K562 (cell line): ENCODE data around the gene PDHB. TPM values are rescaled to one million over a fixed set of nuclear protein-coding genes. Genes with fewer than 3 reads are reported as not detected.

Experiments
- ATAC-seq: fragments of 200-7000 bp; cut with Tn5 transposase; 3 replicates; pipeline ENCODE4 v1.9.1; 2020; ENCODE audit warnings: moderate library complexity
- BruUV-seq: library from RNA; stranded (reverse); fragments of 400-500 nt; replicated peaks from 2 replicates; lab custom pipeline; 2021; lab: Mats Ljungman, UMichigan
- CTCF ChIA-PET: fragments of 300-600 bp; formaldehyde crosslinking; extraction: SDS; loops from one replicate; lab custom pipeline; 2021; ENCODE audit warnings: low intra/inter-chr PET ratio; lab: Yijun Ruan, JAX
- POLR2A ChIA-PET: fragments of 300-600, 350-650 bp; sonication (Branson Sonifier 250); formaldehyde crosslinking; extraction: SDS; loops from one replicate; lab custom pipeline; 2021; ENCODE audit warnings: antibody characterized with exemption, inconsistent platforms; lab: Yijun Ruan, JAX
- DNase-seq, 4 experiments: peaks; one replicate each; pipeline versions ENCODE4 v3.0.0 to v3.0.0-alpha.2; 2011 to 2018; ENCODE audit warnings: low spot score in 3 of 4, mixed read lengths in 3 of 4; ENCODE audit errors: extremely low read depth in 1 of 4
- FAIRE-seq: peaks from 2 replicates; lab custom pipeline; 2011; peaks lifted over from hg19 to GRCh38; lab: Jason Lieb, UNC
- H2AFZ ChIP-seq: 2 replicates; pipeline ENCODE4 v1.6.0; 2011; ENCODE audit warnings: low read depth, low read length, control low read depth, inconsistent platforms
- H3K27ac ChIP-seq: fragments of 200-600 bp; 3 replicates; pipeline ENCODE4 v1.8.0; 2011; ENCODE audit warnings: low read depth, mild to moderate bottlenecking, control low read depth, inconsistent platforms, low read length, moderate library complexity, mixed read lengths; ENCODE audit errors: extremely low read depth
- H3K27me3 ChIP-seq, 2 experiments: fragments of 300-600 bp in 1 of 2; 2 replicates in 1 of 2; 3 replicates in 1 of 2; pipeline versions ENCODE4 v1.6.0 to v1.8.0; 2011; ENCODE audit warnings: inconsistent platforms in 2 of 2, low read length in 2 of 2, mild to moderate bottlenecking in 1 of 2, mixed read lengths in 1 of 2, moderate library complexity in 1 of 2; ENCODE audit not compliant: control insufficient read depth in 2 of 2, insufficient read depth in 2 of 2
- H3K36me3 ChIP-seq: fragments of 300-600 bp; 3 replicates; pipeline ENCODE4 v1.8.0; 2011; ENCODE audit warnings: mild to moderate bottlenecking, low read length, inconsistent platforms; ENCODE audit not compliant: control insufficient read depth, insufficient read depth
- H3K4me1 ChIP-seq, 2 experiments: fragments of 200-600 bp in 1 of 2; replicated peaks in 1 of 2; 2 replicates in 1 of 2; 3 replicates in 1 of 2; pipeline versions ENCODE4 v1.5.1 to v1.8.0; 2011; ENCODE audit warnings: inconsistent platforms in 2 of 2, low read length in 2 of 2, mild to moderate bottlenecking in 1 of 2, mixed read lengths in 1 of 2, moderate library complexity in 1 of 2; ENCODE audit not compliant: control insufficient read depth in 2 of 2, insufficient read depth in 2 of 2
- H3K4me2 ChIP-seq: 2 replicates; pipeline ENCODE4 v1.6.1; 2011; ENCODE audit warnings: low read length, control low read depth, inconsistent platforms, mixed read lengths; ENCODE audit not compliant: insufficient read depth
- H3K4me3 ChIP-seq: fragments of 200-600 bp; sonication (generic), shearing (Covaris generic); 2 replicates; pipeline ENCODE4 v1.5.1; 2016; ENCODE audit warnings: control low read depth, inconsistent platforms
- H3K79me2 ChIP-seq: fragments of 200-600 bp; 3 replicates; pipeline ENCODE4 v1.8.0; 2011; ENCODE audit warnings: low read length, inconsistent platforms; ENCODE audit not compliant: control insufficient read depth, insufficient read depth
- H3K9ac ChIP-seq, 2 experiments: 2 replicates each; pipeline versions ENCODE4 v1.6.0 to v1.6.1; 2011; ENCODE audit warnings: low read depth in 2 of 2, low read length in 2 of 2, control low read depth in 1 of 2, inconsistent platforms in 1 of 2, mild to moderate bottlenecking in 1 of 2, mixed read lengths in 1 of 2; ENCODE audit not compliant: insufficient read depth in 1 of 2
- H3K9me1 ChIP-seq: one replicate; pipeline ENCODE4 v1.6.0; 2011; ENCODE audit warnings: inconsistent platforms, mild to moderate bottlenecking, low read length, moderate library complexity; ENCODE audit not compliant: control insufficient read depth, insufficient read depth
- H3K9me3 ChIP-seq: replicated peaks from 2 replicates; pipeline ENCODE4 v1.5.1; 2011; ENCODE audit warnings: low read depth, low read length, inconsistent platforms; ENCODE audit not compliant: control insufficient read depth, insufficient read depth
- H4K20me1 ChIP-seq: replicated peaks from 2 replicates; pipeline ENCODE4 v1.6.1; 2011; ENCODE audit warnings: low read length, inconsistent platforms, mixed read lengths; ENCODE audit not compliant: control insufficient read depth, insufficient read depth
- CBX2 ChIP-seq: fragments of 200-600 bp; sonication (generic); IDR thresholded peaks from one replicate; pipeline ENCODE4 v1.6.1; 2012; ENCODE audit warnings: mild to moderate bottlenecking, low read length, inconsistent platforms; ENCODE audit not compliant: insufficient read depth, poor library complexity, severe bottlenecking
- CEBPZ ChIP-seq: fragments of 150-350 bp; IDR thresholded peaks from 2 replicates; pipeline ENCODE4 v1.6.1; 2014; ENCODE audit warnings: low read depth, mild to moderate bottlenecking, low read length, borderline replicate concordance
- DMBX1 ChIP-seq: fragments of 250-450 bp; sonication (Bioruptor Pico); IDR thresholded peaks from 2 replicates; pipeline ENCODE4 v1.8.0; 2022; ENCODE audit warnings: inconsistent platforms, mild to moderate bottlenecking, moderate library complexity, borderline replicate concordance
- KDM2B ChIP-seq: fragments of 250-450 bp; sonication (Bioruptor Pico); IDR thresholded peaks from 2 replicates; pipeline ENCODE4 v1.8.0; 2021; ENCODE audit warnings: mild to moderate bottlenecking, moderate library complexity
- POLR2AphosphoS2 ChIP-seq: IDR thresholded peaks from 2 replicates; pipeline ENCODE4 v1.6.1; 2012; ENCODE audit warnings: low read length, improper control_type of control experiment
- RUNX1 ChIP-seq: sonication (generic); IDR thresholded peaks from 2 replicates; pipeline ENCODE4 v1.6.1; 2016; ENCODE audit warnings: antibody characterized with exemption, low read depth
- ZFP30 ChIP-seq: fragments of 250-450 bp; sonication (Bioruptor Pico); IDR thresholded peaks from 2 replicates; pipeline ENCODE4 v1.8.0; 2022; ENCODE audit warnings: moderate library complexity, mild to moderate bottlenecking, inconsistent platforms, borderline replicate concordance
- ZNF324 ChIP-seq: fragments of 250-450 bp; sonication (Bioruptor Pico); IDR thresholded peaks from 2 replicates; pipeline ENCODE4 v1.4.0; 2020; ENCODE audit warnings: mild to moderate bottlenecking
- WGBS: fragments of 100-300 bp; shearing (Covaris generic); methylation state at CpG from one replicate; pipeline ENCODE4 v1.1.6; 2016; ENCODE audit warnings: low coverage, mixed read lengths; ENCODE audit not compliant: insufficient coverage; ENCODE audit errors: missing lambda C conversion rate; 5-methylcytosine and 5-hydroxymethylcytosine counted together
- in situ Hi-C: fragments of 300-500 bp; cut with MboI; formaldehyde crosslinking; loops from 4 replicates; pipeline ENCODE4 v1.15.0; 2018; ENCODE audit warnings: inconsistent platforms, mixed read lengths
- intact Hi-C: fragments of 100-400 bp; cut with micrococcal nuclease; formaldehyde crosslinking; loops from 2 replicates; pipeline ENCODE4 v1.14.2; 2022
- polyA plus RNA-seq, 8 experiments: library from polyadenylated mRNA; depleted of rRNA in 4 of 8; stranded (reverse) in 5 of 8; unstranded in 3 of 8; fragments of >200 nt; fragmentation: Nextera tagmentation in 2 of 8; fragmentation: Illumina TruSeq in 1 of 8; extraction: Ambion mirVana in 2 of 8; extraction: Trizol in 1 of 8; gene quantifications; 2 replicates each; pipeline versions ENCODE4 v1.2.1 to v1.2.3, GENCODE V29; 2011 to 2014; ENCODE audit warnings: inconsistent platforms in 1 of 8, missing spikeins in 1 of 8
- total RNA-seq, 7 experiments: library from RNA; depleted of rRNA in 6 of 7; stranded (reverse); fragments of >200 nt in 6 of 7; fragmentation: Illumina TruSeq in 2 of 7; extraction: Trizol in 2 of 7; gene quantifications; 2 replicates each; pipeline versions ENCODE4 v1.2.1 to v1.2.3, GENCODE V29; 2011 to 2021; ENCODE audit warnings: low replicate concordance in 1 of 7
- TF ChIP-seq, protein P1 (sequence below): sonication (generic); formaldehyde crosslinking; IDR thresholded peaks from 2 replicates; pipeline ENCODE4 v1.8.1; 2022; ENCODE audit warnings: missing genetic modification reagents
- TF ChIP-seq, protein P2 (sequence below): fragments of 250-450 bp; sonication (Bioruptor Pico); IDR thresholded peaks from 2 replicates; pipeline ENCODE4 v1.5.0; 2021; ENCODE audit warnings: mild to moderate bottlenecking, moderate library complexity
- TF ChIP-seq, protein P3 (sequence below): sonication (generic); formaldehyde crosslinking; IDR thresholded peaks from 2 replicates; pipeline ENCODE4 v1.5.0; 2020; ENCODE audit warnings: missing genetic modification reagents

Gene PDHB
- total and polyA plus RNA-seq, 9 of the 15 experiments (the other 6 are each of a cell fraction or from before 2014, with no cell fraction given): 51.2 to 178 (median 85.2) TPM

DNA sequence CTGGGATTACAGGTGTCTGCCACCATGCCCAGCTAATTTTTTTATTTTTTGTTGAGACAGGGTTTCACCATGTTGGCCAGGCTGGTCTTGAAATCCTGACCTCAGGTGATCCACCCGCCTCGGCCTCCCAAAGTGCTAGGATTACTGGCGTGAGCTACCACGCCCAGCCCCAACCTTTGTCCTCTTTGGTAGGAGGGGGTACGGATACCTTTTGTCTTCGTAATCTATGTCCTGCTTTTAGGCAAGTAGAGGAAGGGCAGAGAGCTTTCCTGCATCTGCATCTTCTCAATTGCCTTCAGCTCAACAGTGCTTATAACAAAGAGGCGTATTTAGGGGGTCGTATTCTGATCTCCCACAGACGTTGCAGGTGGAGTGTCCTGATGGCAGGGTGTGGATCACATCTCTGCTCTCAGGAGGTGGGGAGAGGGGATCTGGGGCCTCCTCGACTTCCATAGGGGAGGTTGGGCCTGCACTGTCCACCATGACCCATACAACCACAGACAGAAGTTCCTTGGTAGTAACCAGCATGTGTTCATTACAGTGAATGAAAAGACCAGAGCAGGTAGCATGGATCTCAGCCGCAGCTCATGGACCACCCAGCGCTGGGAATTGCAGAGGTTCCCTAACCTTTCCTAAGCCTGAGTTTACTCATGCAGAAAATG, 36.9 kb upstream of the PDHB start:
- H3K9me3 ChIP-seq: no peaks in the 10 kb centered on the region
- H3K4me3 ChIP-seq: no peak overlapping the region
- peaks cover 0 to 10% of the 10 kb centered on the region in 2 experiments; a peak in 4 of 5 replicates for H3K4me1 ChIP-seq
- H3K4me2 ChIP-seq: no peak overlapping the region
- H4K20me1 ChIP-seq: no peaks in the 10 kb centered on the region
- WGBS: 44% methylated on average over 10 of the region's 12 CpGs
- ChIA-PET CTCF (no interaction called here), POLR2A (interaction anchor here (0.6 kb wide), 1 partner anchor 110 kb away, joined by 3 read pairs; no protein-coding TSS in a partner anchor)
- no peak for FAIRE-seq
- DNase-seq: no peak
- no peak overlapping the region for H3K27ac ChIP-seq
- no peaks in the 10 kb centered on the region for H3K27me3 ChIP-seq
- no peaks in the 10 kb centered on the region for H3K9me1 ChIP-seq
- no peak for ATAC-seq
- H3K79me2 ChIP-seq: no peaks in the 10 kb centered on the region
- H2AFZ ChIP-seq: no peak overlapping the region
- in situ Hi-C loops: no loop called here
- no peak overlapping the region for H3K9ac ChIP-seq
- intact Hi-C loops: no loop called here
- H3K36me3 ChIP-seq: no peaks in the 10 kb centered on the region
- BruUV-seq: no TSS peak
- TF ChIP-seq, protein P1, sequence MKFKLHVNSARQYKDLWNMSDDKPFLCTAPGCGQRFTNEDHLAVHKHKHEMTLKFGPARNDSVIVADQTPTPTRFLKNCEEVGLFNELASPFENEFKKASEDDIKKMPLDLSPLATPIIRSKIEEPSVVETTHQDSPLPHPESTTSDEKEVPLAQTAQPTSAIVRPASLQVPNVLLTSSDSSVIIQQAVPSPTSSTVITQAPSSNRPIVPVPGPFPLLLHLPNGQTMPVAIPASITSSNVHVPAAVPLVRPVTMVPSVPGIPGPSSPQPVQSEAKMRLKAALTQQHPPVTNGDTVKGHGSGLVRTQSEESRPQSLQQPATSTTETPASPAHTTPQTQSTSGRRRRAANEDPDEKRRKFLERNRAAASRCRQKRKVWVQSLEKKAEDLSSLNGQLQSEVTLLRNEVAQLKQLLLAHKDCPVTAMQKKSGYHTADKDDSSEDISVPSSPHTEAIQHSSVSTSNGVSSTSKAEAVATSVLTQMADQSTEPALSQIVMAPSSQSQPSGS (CRISPR knock-in tag): no peak
- TF ChIP-seq RUNX1 (no peak), ZFP30 (no peak), CEBPZ (no peak), KDM2B (CRISPR knock-in tag) (no peak), DMBX1 (CRISPR knock-in tag) (no peak), POLR2AphosphoS2 (no peak), ZNF324 (CRISPR knock-in tag) (no peak), CBX2 (no peak)
- TF ChIP-seq, protein P2, sequence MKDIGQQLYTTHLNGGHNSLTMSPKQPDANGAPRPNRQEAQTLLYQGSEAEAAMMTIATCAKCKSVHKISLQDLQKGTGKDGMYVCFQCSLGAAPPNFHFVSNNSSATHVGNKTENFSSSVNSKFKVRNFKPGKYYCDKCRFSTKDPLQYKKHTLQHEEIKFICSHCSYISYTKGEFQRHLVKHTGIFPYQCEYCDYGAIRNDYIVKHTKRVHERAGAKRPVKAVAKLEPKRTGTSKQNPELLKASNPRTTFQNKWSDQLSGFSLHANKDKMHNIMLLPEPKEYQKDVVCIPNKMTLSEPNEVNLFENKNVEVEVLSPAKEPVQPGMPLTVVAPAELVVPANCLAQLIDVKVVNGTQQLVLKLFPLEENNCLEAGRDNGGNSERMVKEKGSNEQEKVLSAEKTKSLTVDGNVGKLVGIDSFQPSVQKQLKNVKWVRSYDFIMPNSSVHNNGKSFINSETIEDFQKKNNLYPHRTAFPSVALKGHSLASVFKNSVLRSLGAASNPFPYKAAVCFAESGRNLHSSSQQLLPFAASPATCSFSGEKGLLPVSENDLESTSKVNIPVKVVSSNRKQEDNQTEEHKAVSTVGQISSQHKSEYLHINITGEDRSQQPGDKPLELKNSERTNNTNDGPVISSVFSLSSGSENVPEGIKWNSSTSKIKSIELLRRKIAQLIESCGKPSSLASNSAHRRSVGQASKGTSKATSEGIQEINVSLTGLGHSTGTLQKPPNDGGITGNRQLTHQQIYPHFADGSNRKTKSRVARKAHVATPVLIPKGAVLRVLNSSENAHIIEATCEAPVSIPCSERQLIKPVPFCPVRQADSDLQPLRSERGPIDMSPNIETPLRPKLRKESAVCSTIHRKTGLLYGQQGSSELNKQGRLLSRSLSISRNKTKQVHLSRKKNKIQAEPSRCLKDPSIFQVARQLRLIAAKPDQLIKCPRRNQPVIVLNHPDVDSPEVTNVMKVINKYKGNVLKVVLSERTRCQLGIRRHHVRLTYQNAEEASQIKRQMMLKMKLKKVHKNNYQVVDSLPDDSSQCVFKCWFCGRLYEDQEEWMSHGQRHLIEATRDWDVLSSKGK (CRISPR knock-in tag): no peak
- TF ChIP-seq, protein P3, sequence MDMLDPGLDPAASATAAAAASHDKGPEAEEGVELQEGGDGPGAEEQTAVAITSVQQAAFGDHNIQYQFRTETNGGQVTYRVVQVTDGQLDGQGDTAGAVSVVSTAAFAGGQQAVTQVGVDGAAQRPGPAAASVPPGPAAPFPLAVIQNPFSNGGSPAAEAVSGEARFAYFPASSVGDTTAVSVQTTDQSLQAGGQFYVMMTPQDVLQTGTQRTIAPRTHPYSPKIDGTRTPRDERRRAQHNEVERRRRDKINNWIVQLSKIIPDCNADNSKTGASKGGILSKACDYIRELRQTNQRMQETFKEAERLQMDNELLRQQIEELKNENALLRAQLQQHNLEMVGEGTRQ: no peak
